Type B pancreatic cell (in vitro differentiated cells): Measurements from ENCODE around the gene MYO16. TPM values are rescaled to one million over a fixed set of nuclear protein-coding genes. Genes with fewer than 3 reads are reported as not detected.
"Not testable (repeated sequence)": the region's sequence is repeated elsewhere in the genome, so short reads cannot be mapped to it uniquely, and the experiment has no call there.

ENCODE experiments used
- DNase-seq: peaks from one replicate; pipeline ENCODE4 v3.0.0; 2021; ENCODE audit warnings: mixed read lengths; ENCODE audit not compliant: unreplicated experiment; ENCODE audit errors: extremely low spot score
- H3K27ac Mint-ChIP-seq: 2 replicates; pipeline ENCODE4 v1.8.0; 2021; ENCODE audit warnings: mild to moderate bottlenecking, mixed read lengths
- H3K27me3 Mint-ChIP-seq: 2 replicates; pipeline ENCODE4 v1.8.0; 2021; ENCODE audit warnings: mixed read lengths
- H3K36me3 Mint-ChIP-seq: 2 replicates; pipeline ENCODE4 v1.8.0; 2021; ENCODE audit warnings: mixed read lengths
- H3K4me1 Mint-ChIP-seq: one replicate; pipeline ENCODE4 v1.8.0; 2021; ENCODE audit warnings: mixed read lengths; ENCODE audit not compliant: unreplicated experiment
- H3K4me3 Mint-ChIP-seq: 2 replicates; pipeline ENCODE4 v1.8.0; 2021; ENCODE audit warnings: mild to moderate bottlenecking, mixed read lengths
- H3K9me3 Mint-ChIP-seq: 2 replicates; pipeline ENCODE4 v1.8.0; 2021; ENCODE audit warnings: mixed read lengths
- CTCF ChIP-seq: fragments of 200-600 bp; sonication (generic); conservative IDR thresholded peaks from 2 replicates; pipeline ENCODE4 v1.5.0; 2021; ENCODE audit warnings: antibody characterized with exemption, mild to moderate bottlenecking
- total RNA-seq: library from RNA; stranded (reverse); gene quantifications from 2 replicates; pipeline ENCODE4 v1.2.1, GENCODE V29; 2021; ENCODE audit warnings: low replicate concordance

MYO16 gene
- total RNA-seq, 1 donor from 2014 or later = 1.5 TPM

- H3K36me3 Mint-ChIP-seq = no peaks in the 10 kb centered on the region
- peaks cover 10% of the 10 kb centered on the region for H3K4me1 Mint-ChIP-seq
- no peak for DNase-seq
- peaks cover 5% of the 10 kb centered on the region for H3K9me3 Mint-ChIP-seq
- no peak for TF ChIP-seq CTCF
- H3K27ac Mint-ChIP-seq = no peak overlapping the region
- H3K4me3 Mint-ChIP-seq = no peak overlapping the region
- peaks cover 2% of the 10 kb centered on the region for H3K27me3 Mint-ChIP-seq
These were observed 584.3 kb downstream of the MYO16 start for GRCh38 chr13:109213714-109214113.

DNA sequence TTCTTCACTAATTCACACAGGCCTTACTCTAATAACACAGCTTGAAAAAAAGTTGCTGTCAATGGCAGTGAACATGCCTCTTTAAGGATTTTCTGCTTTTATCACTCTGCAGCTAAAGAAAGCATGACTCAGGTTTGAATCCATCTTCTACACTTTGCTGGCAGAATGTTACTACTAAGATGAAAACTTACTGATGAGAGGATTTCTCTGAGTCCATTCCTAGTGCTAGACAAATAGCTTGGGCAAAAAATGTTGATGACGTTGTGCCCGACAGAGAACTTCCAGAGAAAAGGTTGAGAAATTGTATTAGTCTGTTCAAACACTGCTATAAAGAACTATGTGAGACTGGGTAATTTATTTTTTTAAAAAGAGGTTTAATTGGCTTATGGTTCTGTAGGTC lies 585.0 kb downstream of the MYO16 start:
- Mint-ChIP-seq H3K4me3 (no peak overlapping the region), H3K27ac (no peak overlapping the region), H3K9me3 (peaks cover 10% of the 10 kb centered on the region), H3K36me3 (no peaks in the 10 kb centered on the region), H3K27me3 (peaks cover 2% of the 10 kb centered on the region), H3K4me1 (peaks cover 10% of the 10 kb centered on the region)
- TF ChIP-seq CTCF = no peak
- DNase-seq = no peak

DNA sequence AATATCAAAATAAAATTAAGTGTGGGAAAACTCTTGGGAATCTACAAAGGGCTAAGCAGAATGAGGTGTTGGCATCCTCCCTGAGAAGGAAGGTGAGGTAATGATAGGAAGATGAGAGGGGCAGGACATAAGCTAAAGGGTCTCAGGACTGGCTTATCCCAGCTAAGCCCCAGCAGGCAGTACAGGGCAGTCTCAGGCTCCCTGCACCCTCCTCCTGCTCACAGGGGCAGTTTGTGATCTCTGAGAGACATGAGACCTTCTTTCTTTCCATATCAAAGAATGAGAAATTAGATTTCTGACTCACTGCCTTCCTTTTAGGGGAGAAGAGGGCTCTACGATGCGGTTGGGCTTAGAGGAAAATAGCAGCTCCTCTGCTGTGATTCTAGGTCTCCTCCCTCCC lies 586.0 kb downstream of the MYO16 start:
- H3K9me3 Mint-ChIP-seq = peaks cover 10% of the 10 kb centered on the region
- DNase-seq = no peak
- H3K4me3 Mint-ChIP-seq = no peak overlapping the region
- no peak for TF ChIP-seq CTCF
- H3K27me3 Mint-ChIP-seq = peaks cover 2% of the 10 kb centered on the region
- peaks cover 10% of the 10 kb centered on the region for H3K4me1 Mint-ChIP-seq
- no peaks in the 10 kb centered on the region for H3K36me3 Mint-ChIP-seq
- no peak overlapping the region for H3K27ac Mint-ChIP-seq

DNA sequence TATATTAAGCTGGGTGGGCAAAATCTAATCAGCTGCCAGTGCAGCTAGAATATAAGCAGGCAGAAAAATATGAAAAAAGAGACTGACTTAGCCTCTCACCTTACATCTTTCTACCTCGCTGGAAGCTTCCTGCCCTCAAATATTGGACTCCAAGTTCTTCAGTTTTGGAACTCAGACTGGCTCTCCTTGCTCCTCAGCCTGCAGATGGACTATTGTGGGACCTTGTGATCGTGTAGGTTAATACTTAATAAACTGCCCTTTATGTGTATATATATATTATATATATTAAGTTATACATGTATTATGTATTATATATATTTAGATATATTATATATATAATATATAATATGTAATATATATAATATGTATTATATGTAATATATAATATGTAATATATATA lies 588.1 kb downstream of the MYO16 start:
- H3K4me3 Mint-ChIP-seq, H3K9me3 Mint-ChIP-seq, H3K4me1 Mint-ChIP-seq, H3K36me3 Mint-ChIP-seq, DNase-seq, H3K27ac Mint-ChIP-seq, H3K27me3 Mint-ChIP-seq: not testable (repeated sequence)

GRCh38 chr13:109220631-109221030 lies 591.2 kb downstream of the MYO16 start:
- TF ChIP-seq CTCF = no peak
- DNase-seq = no peak
- Mint-ChIP-seq H3K4me1 (no peaks in the 10 kb centered on the region), H3K27me3 (no peaks in the 10 kb centered on the region), H3K9me3 (peaks cover 15% of the 10 kb centered on the region), H3K27ac (no peak overlapping the region), H3K4me3 (no peak overlapping the region), H3K36me3 (no peaks in the 10 kb centered on the region)

DNA sequence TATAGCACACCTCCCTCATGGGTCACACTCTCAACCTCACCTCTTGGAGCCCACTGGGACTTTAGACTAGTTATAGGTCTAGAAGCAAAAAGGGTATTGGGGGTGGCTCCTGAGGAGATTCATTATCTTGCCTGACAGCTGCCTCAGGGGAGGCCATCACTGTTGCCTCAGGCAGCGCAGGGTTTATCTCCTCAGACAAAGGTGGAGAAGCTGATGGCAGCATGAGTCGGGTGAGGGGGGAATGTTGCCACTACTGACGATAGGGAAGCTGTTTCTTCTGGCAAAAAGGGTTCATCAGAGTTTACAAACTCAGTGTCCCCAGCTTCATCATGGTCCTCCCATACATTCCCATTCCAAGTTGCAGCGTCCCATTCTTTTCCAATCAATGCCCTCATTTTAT lies 594.6 kb downstream of the MYO16 start:
- Mint-ChIP-seq H3K4me1 (no peaks in the 10 kb centered on the region), H3K36me3 (no peaks in the 10 kb centered on the region), H3K4me3 (no peak overlapping the region), H3K9me3 (peaks cover 14% of the 10 kb centered on the region), H3K27me3 (no peaks in the 10 kb centered on the region), H3K27ac (no peak overlapping the region)
- DNase-seq = no peak
- TF ChIP-seq CTCF = no peak
